ENCODE results near the gene RALGAPB. TPM values are rescaled to one million over a fixed set of nuclear protein-coding genes. Genes with fewer than 3 reads are reported as not detected.
"Not testable (repeated sequence)": the region's sequence is repeated elsewhere in the genome, so short reads cannot be mapped to it uniquely, and the experiment has no call there.

The RALGAPB gene
- 10 to 100 TPM; 23.7 to 25.5 (median 24.8) TPM for total RNA-seq

GRCh38 chr20:38472513-38473366 lies at the start of gene RALGAPB:
Gene RALGAPB, plus strand, starts transcription at chr20:38472843. Its CDS starts 15,590 bp downstream, at chr20:38488433.
- ATAC-seq (peak; percentile 94 to 95), DNase-seq (peak; percentile 97)
- Mint-ChIP-seq H3K27me3 (ENCODE audit: low read depth) (no peaks in the 10 kb centered on the region), H3K4me3 (peak within 1 kb of the TSS; percentile 88), H3K36me3 (ENCODE audit: insufficient read depth) (peaks cover 5% of the 10 kb centered on the region), H3K4me1 (ENCODE audit: low read depth) (peaks cover 51% of the 10 kb centered on the region), H3K9me3 (no peaks in the 10 kb centered on the region)

- Mint-ChIP-seq H3K27me3 (ENCODE audit: low read depth) (no peaks in the 10 kb centered on the region), H3K9me3 (no peaks in the 10 kb centered on the region), H3K4me3 (no peak overlapping the region), H3K36me3 (ENCODE audit: insufficient read depth) (peaks cover 76% of the 10 kb centered on the region), H3K4me1 (ENCODE audit: low read depth) (peaks cover 26% of the 10 kb centered on the region)
- ATAC-seq: no peak
- DNase-seq: no peak
Measured at GRCh38 chr20:38423541-38423940, 49.1 kb upstream of the RALGAPB start.

- ATAC-seq: no peak
- DNase-seq: no peak
- no peaks in the 10 kb centered on the region for H3K27me3 Mint-ChIP-seq (ENCODE audit: low read depth)
- H3K9me3 Mint-ChIP-seq: no peaks in the 10 kb centered on the region
- H3K4me3 Mint-ChIP-seq: no peak overlapping the region
- H3K4me1 Mint-ChIP-seq (ENCODE audit: low read depth): peaks cover 29% of the 10 kb centered on the region
- peaks cover 81% of the 10 kb centered on the region for H3K36me3 Mint-ChIP-seq (ENCODE audit: insufficient read depth)
Measured at GRCh38 chr20:38424401-38424800, 48.2 kb upstream of the RALGAPB start.

- DNase-seq (no peak), ATAC-seq (peak; percentile 81 to 82)
- Mint-ChIP-seq H3K27me3 (ENCODE audit: low read depth) (no peaks in the 10 kb centered on the region), H3K4me3 (no peak overlapping the region), H3K9me3 (no peaks in the 10 kb centered on the region), H3K36me3 (ENCODE audit: insufficient read depth) (peaks cover 75% of the 10 kb centered on the region), H3K4me1 (ENCODE audit: low read depth) (peaks cover 35% of the 10 kb centered on the region)
Measured at GRCh38 chr20:38426006-38426897, 46.4 kb upstream of the RALGAPB start.

GRCh38 chr20:38427655-38428023 lies 45.0 kb upstream of the RALGAPB start:
- Mint-ChIP-seq H3K9me3 (no peaks in the 10 kb centered on the region), H3K36me3 (ENCODE audit: insufficient read depth) (peaks cover 75% of the 10 kb centered on the region), H3K4me1 (ENCODE audit: low read depth) (peaks cover 49% of the 10 kb centered on the region), H3K27me3 (ENCODE audit: low read depth) (no peaks in the 10 kb centered on the region), H3K4me3 (no peak overlapping the region)
- ATAC-seq (no peak), DNase-seq (no peak)

GRCh38 chr20:38428800-38429199 lies 43.8 kb upstream of the RALGAPB start:
- peaks cover 59% of the 10 kb centered on the region for H3K4me1 Mint-ChIP-seq (ENCODE audit: low read depth)
- no peaks in the 10 kb centered on the region for H3K9me3 Mint-ChIP-seq
- no peak overlapping the region for H3K4me3 Mint-ChIP-seq
- H3K36me3 Mint-ChIP-seq (ENCODE audit: insufficient read depth): peaks cover 75% of the 10 kb centered on the region
- ATAC-seq (no peak), DNase-seq (no peak)
- no peaks in the 10 kb centered on the region for H3K27me3 Mint-ChIP-seq (ENCODE audit: low read depth)

- H3K4me1 Mint-ChIP-seq (ENCODE audit: low read depth): peaks cover 61% of the 10 kb centered on the region
- H3K27me3 Mint-ChIP-seq (ENCODE audit: low read depth): no peaks in the 10 kb centered on the region
- H3K36me3 Mint-ChIP-seq (ENCODE audit: insufficient read depth): peaks cover 77% of the 10 kb centered on the region
- no peaks in the 10 kb centered on the region for H3K9me3 Mint-ChIP-seq
- no peak for DNase-seq
- H3K4me3 Mint-ChIP-seq: no peak overlapping the region
- no peak for ATAC-seq
Measured at GRCh38 chr20:38429301-38429700, 43.3 kb upstream of the RALGAPB start.

- Mint-ChIP-seq H3K36me3 (ENCODE audit: insufficient read depth) (peaks cover 72% of the 10 kb centered on the region), H3K4me1 (ENCODE audit: low read depth) (peaks cover 56% of the 10 kb centered on the region), H3K9me3 (no peaks in the 10 kb centered on the region), H3K27me3 (ENCODE audit: low read depth) (no peaks in the 10 kb centered on the region), H3K4me3 (peak overlapping the region; percentile 96)
- ATAC-seq: no peak
- no peak for DNase-seq
Measured at GRCh38 chr20:38430679-38431325, 41.8 kb upstream of the RALGAPB start.

- no peaks in the 10 kb centered on the region for H3K27me3 Mint-ChIP-seq (ENCODE audit: low read depth)
- no peaks in the 10 kb centered on the region for H3K9me3 Mint-ChIP-seq
- peak overlapping the region; percentile 96 for H3K4me3 Mint-ChIP-seq
- ATAC-seq: no peak
- peaks cover 58% of the 10 kb centered on the region for H3K36me3 Mint-ChIP-seq (ENCODE audit: insufficient read depth)
- DNase-seq: no peak
- peaks cover 42% of the 10 kb centered on the region for H3K4me1 Mint-ChIP-seq (ENCODE audit: low read depth)
Measured at GRCh38 chr20:38432292-38432691, 40.4 kb upstream of the RALGAPB start.

GRCh38 chr20:38432870-38433269 lies 39.8 kb upstream of the RALGAPB start:
- Mint-ChIP-seq H3K4me1 (ENCODE audit: low read depth) (peaks cover 37% of the 10 kb centered on the region), H3K4me3 (peak overlapping the region; percentile 96), H3K36me3 (ENCODE audit: insufficient read depth) (peaks cover 53% of the 10 kb centered on the region)
- not testable (repeated sequence) for H3K27me3 Mint-ChIP-seq (ENCODE audit: low read depth); DNase-seq; ATAC-seq; H3K9me3 Mint-ChIP-seq

- ATAC-seq (no peak), DNase-seq (no peak)
- H3K27me3 Mint-ChIP-seq (ENCODE audit: low read depth): no peaks in the 10 kb centered on the region
- peaks cover 37% of the 10 kb centered on the region for H3K4me1 Mint-ChIP-seq (ENCODE audit: low read depth)
- H3K4me3 Mint-ChIP-seq: peak overlapping the region; percentile 96
- H3K36me3 Mint-ChIP-seq (ENCODE audit: insufficient read depth): peaks cover 49% of the 10 kb centered on the region
- H3K9me3 Mint-ChIP-seq: no peaks in the 10 kb centered on the region
Measured at GRCh38 chr20:38433304-38433972, 39.2 kb upstream of the RALGAPB start.

- peaks cover 34% of the 10 kb centered on the region for H3K4me1 Mint-ChIP-seq (ENCODE audit: low read depth)
- H3K4me3 Mint-ChIP-seq: peak overlapping the region; percentile 96
- H3K27me3 Mint-ChIP-seq (ENCODE audit: low read depth): peaks cover 3% of the 10 kb centered on the region
- DNase-seq (peak; percentile 15), ATAC-seq (peak; percentile 13 to 41)
- peaks cover 40% of the 10 kb centered on the region for H3K36me3 Mint-ChIP-seq (ENCODE audit: insufficient read depth)
- H3K9me3 Mint-ChIP-seq: no peaks in the 10 kb centered on the region
Measured at GRCh38 chr20:38434301-38434741, 38.3 kb upstream of the RALGAPB start.

- DNase-seq (peak; percentile 88), ATAC-seq (peak; percentile 83 to 84)
- Mint-ChIP-seq H3K4me1 (ENCODE audit: low read depth) (peaks cover 32% of the 10 kb centered on the region), H3K9me3 (no peaks in the 10 kb centered on the region), H3K4me3 (peak within 1 kb of the TSS; percentile 96), H3K27me3 (ENCODE audit: low read depth) (peaks cover 5% of the 10 kb centered on the region), H3K36me3 (ENCODE audit: insufficient read depth) (peaks cover 35% of the 10 kb centered on the region)
Measured at GRCh38 chr20:38434770-38435554, 37.7 kb upstream of the RALGAPB start, which contains the start of gene SNHG17. Gene SNHG17, minus strand, starts transcription at chr20:38435328.

Measured in activated T-cell treated with anti-CD3 and anti-CD28 coated beads, Interleukin-2, amount 50 U/mL, for 4 hours (primary cell).